ELF-1 (cell line): ENCODE results near the gene SLX4.

Experiments used
- DNase-seq: peaks from one replicate; pipeline ENCODE4 v3.0.0-alpha.2; 2016; ENCODE audit warnings: low read depth, low spot score

SLX4 gene

GRCh38 chr16:3582276-3583165 is 28.9 kb downstream of the SLX4 start:
- no peak for DNase-seq

DNA sequence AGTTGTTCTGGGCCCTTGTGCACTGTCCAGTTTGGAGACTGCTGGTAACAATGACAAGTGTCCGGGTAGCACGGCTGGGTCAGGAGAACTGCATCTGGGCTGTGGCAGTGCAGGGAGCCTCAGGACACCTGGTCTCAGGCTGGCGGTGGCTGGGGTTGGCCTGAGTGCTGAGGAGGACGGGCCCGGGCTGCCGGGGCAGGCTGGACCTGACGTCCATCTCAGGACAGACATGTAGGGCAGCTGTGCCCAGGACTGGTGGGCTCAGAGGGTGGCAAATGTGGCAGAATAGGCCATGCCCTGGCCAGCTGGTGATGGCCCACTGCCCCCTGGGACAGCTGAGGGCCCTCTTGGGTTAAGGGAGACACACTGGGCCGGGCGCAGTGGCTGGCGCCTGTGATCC is 30.0 kb downstream of the SLX4 start:
- DNase-seq, result no peak

DNA sequence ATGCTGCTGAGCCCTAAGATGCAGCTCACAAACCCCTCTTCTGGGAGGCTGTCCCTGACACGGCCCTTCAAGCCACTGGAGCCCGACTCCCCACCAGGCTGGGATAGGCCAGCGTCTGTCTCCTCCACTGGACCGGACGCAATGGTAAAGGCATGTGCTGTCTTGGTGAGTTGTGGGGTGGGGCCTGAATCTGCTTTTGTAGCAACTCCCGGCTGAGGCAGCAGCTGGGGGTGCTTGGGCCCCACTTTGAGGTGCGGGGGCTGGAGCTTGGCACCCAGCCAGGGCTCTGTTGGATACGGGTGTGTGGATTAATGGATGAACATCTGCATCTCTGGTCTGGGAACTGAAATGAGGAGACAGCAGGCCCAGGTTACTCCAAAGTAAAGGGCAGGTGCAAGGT is 30.7 kb downstream of the SLX4 start:
- DNase-seq, result no peak

DNA sequence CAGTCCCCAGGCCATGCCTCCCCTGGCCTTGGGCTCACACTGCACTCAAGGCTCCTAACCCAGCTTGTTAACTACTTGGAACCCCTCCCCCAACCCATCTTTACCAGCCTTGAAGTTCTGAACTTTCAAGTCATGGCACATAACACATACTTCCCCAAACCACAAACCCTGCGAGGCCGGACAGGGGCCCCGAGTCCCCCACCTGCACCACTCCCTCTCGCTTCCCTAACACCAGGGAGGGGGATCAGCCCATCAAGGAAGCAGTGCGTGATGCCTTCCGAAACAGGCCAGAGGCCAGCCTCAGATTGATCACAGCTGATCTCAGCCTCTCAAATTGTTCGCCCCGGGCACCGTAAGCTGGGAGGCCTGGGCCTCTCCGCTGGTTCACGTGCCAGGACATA is 31.2 kb downstream of the SLX4 start:
- DNase-seq, result no peak

GRCh38 chr16:3579776-3580175 is 31.6 kb downstream of the SLX4 start:
- DNase-seq, result no peak

GRCh38 chr16:3578610-3579551 is 32.5 kb downstream of the SLX4 start:
- DNase-seq, result no peak

DNA sequence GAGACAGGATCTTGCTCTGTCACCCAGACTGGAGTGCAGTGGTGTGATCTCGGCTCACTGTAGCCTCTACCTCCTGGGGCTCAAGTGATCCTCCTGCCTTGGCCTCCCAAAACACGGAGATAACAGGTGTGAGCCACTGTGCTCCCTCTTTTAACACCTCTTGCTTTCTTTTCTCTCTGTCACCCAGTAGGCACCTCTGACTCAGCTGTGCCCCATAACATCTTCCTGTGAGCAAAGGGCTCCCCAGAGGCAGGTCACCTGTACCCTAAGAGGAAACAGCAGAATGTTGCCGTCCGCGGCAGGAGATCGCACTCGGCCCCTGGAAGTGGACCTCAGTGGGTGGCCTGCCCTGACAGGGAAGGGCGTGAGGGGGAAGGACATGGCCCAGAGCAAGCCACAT is 33.3 kb downstream of the SLX4 start:
- no peak for DNase-seq

DNA sequence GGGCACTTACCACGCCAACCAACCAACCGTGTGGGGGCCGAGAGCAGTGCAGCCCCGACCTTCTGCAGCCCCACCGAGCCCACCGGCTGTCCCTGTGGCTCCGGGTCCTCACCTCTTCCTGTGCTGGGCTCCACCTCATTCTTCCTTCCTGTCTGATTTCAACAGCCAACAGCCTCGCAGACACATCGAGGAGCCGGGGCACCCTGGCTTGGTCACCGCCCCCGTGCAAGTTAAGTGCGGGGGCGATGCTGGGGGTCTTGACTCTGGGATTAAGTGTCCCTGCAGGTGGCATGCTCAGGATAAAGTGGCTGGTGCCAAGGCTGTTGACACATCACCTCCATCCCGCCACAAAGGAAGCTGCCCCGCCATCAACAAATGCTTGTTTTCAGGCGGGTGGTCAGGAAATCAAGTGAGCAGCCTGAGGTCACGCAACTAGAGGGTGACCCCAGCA is 34.1 kb downstream of the SLX4 start, which contains the start of gene NLRC3:
Gene NLRC3, minus strand, starts transcription at position 102 of the 451 bp plus-strand sequence. CDS start 12,367 bp downstream, outside the sequence.
- no peak for DNase-seq

DNA sequence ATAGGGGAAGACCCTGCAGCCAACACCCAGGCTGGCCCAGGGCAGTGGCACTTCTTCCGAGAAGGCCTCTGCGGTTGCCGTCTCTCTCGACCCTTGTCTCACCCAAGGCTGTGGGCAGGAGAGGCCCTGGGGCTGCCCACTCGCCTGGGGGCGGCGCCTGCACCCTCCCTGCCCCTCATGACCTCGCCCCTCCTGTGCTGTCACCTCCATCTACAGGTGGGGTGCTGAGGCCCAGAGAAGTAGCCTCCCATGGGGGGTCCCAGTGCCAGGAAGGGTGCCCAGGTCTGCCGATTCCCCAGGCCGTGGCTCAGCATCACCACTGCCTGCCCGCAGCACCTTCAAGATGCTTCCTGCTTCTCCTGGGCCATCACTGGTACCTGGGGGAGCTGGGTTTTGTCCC is 35.2 kb downstream of the SLX4 start:
- no peak for DNase-seq

DNA sequence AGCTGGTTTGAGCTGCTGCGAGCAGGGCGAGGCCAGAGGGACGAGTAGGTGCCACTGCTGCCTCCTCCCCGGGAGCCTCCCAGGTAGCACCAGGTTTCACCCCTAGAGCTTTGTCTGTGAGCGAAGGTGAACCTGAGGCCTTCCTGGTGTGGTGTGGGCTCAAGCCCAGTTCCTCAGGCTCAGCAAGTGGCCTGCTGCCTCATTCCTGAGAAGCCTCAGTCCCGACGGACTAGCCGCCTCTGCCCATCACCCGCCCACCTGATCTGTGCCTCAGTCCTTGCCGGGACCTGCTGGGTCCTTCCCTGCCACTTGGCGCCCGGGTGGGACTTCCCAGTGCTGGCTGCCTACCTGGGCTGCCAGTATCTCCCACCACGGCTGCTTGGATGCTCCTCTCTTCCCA is 35.9 kb downstream of the SLX4 start:
- no peak for DNase-seq

DNA sequence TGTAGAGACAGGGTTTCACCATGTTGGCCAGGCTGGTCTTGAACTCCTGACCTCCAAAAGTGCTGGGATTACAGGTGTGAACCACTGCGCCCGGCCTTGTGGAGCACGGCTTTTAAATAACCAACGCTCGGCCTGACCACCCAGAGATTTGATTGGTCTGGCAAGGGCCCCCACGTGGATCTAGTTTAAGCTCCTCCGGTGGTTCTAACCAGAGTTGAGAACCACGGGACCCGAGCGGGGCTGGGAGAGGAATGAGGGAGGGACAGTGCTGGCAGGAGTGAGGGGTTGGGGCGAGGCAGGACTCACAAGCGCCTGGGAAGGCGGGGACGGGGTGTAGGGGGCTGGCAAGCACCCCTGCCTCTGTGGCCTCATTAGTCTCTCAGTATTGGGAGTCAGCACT is 37.2 kb downstream of the SLX4 start:
- DNase-seq, result no peak

GRCh38 chr16:3573146-3573815 is 38.1 kb downstream of the SLX4 start:
- DNase-seq, result no peak

DNA sequence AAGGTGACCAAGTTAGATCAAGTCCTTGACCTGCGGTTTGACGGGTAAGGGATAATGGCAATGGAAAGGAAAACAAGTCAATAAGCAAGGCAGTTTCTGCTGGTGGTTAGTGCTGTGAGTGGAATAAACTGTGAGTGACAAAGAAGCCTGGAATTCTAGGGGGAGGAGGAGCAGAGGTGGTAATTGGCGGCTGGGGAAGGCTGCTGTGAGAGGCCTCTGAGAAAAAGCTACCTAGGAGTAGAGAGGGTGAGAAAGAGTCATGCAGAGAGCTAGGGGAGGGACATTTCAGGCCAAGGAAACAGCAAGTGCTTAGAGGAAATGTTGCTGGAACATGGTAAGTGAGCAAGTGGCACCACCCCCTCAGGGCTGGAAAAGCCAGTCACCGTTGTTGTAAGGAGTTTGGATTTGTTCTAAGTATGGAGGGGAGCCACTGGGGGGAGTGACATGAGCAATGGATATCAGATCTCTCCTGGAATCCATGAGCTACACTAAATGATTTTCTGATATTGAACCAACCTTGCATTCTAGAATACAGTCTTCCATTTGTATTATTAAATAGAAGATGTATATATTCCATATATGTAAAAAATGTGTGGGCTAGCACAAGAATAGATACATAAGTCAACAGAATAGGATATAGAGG is 40.9 kb downstream of the SLX4 start:
- DNase-seq, result peak; percentile 84

DNA sequence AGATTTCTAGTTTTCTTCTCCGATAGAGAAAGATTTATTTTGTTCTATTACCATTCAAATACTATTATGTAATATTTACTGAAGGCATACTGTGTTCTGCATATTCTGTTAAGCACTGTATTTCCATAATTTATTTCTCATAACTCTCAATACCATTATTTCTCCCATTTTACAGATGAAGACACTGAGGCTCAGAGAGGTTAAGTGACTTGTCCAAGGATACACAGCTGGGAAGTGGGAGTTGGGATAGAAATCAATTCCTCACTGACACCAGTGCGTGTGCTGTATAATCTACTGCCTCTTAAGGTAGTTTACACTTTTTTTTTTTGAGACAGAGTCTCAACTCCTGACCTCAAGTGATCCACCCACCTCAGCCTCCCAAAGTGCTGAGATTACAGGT is 41.6 kb downstream of the SLX4 start:
- no peak for DNase-seq

- DNase-seq, result no peak
These were observed 44.4 kb downstream of the SLX4 start for GRCh38 chr16:3566990-3567389.

DNA sequence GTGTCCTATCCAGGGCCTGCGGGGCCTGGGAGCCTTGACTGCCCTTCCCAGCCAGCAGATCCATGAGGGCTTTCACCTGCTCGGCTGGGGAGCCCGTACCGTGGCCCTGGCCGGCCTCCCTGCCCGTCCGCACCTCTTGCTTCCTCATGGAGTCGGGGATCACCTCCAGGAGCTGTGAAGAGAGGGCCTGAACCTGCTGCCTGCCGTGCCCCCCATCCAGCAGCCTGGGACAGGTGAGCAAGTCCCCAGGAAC is 46.6 kb downstream of the SLX4 start:
- no peak for DNase-seq

DNA sequence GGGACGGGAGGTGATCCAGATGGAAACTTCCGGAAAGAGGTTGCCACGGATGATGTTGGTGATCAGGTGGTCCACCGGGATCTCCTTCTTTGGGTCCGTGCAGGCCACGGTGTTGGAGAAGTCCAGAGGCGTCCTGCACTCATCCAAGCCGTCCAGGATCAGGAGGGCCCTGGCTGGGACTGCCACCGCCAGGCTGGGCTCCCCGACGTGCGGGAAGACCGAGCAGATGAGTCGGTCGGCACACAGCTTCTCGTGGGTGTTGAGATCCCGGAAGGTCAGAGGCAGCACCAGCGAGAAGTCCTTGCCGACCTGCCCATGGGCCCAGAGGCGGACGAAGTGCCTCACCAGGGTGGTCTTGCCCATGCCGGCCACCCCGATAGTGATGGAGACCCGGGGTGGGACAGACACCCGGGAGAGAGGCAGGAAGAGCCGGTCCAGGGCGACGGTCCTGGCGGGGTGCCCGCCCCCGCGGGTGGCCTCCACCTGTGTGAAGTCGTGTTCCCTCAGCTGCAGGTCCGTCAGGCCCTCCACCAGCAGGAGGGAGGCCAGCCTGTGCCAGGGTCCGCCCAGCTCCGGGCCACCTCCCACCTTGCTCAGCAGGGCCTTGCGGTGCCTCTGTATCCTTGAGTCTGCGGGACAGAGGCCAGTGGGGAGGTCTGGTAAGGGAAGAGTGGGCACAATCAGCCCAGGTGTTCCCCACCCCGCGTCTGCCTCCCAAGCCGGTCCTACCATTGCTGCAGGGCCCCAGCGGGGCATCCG is 47.1 kb downstream of the SLX4 start:
- DNase-seq, result no peak

- no peak for DNase-seq
These were observed 48.4 kb downstream of the SLX4 start for GRCh38 chr16:3562914-3563480.

- DNase-seq, result no peak
These were observed 49.8 kb downstream of the SLX4 start for GRCh38 chr16:3561626-3562025.

DNA sequence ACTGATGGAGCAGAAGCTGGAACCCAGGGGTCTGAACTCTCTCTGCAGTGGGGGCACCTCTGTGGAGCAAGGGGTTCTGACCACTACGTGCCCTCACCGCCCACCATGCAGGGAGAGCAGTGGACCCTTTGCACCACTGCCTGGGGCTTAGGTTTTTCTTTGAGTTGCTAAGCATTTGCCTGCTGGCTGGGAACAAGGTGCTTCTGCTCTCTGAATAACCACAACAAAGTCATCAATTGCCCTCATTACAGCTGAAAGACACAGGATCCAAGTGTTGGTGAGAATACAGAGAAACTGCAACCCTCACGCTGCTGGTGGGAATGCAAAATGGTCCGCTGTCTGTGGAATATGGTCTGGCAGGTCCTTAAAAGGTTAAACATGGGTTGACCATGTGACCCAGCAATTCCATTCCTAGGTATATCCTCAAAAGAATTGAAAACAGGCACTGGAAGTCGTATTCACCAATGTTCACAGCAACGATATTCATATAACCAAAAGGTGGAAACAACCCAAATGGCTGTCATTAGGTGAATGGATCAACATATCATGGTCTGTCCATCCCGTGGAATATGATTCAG is 57.0 kb downstream of the SLX4 start:
- DNase-seq, result peak; percentile 81
